Cardiac muscle cell (in vitro differentiated cells and primary cell): ENCODE results near the gene DGKB. TPM values are rescaled to one million over a fixed set of nuclear protein-coding genes. Genes with fewer than 3 reads are reported as not detected.

Source experiments
- DNase-seq, 2 donors: peaks; one replicate each; pipeline versions ENCODE4 v3.0.0 to v3.0.0-alpha.2; 2010 to 2017; ENCODE audit warnings: low read depth in 1 of 2, low spot score in 1 of 2
- H3K27ac ChIP-seq: fragments of 200-600 bp; sonication (generic); 2 replicates; pipeline ENCODE4 v1.5.1; 2016
- H3K27me3 ChIP-seq: fragments of 200-600 bp; sonication (generic); 2 replicates; pipeline ENCODE4 v1.6.0; 2016; ENCODE audit warnings: control low read depth
- H3K36me3 ChIP-seq: fragments of 200-600 bp; sonication (generic); 2 replicates; pipeline ENCODE4 v1.5.1; 2016; ENCODE audit warnings: control low read depth
- H3K4me1 ChIP-seq: fragments of 200-600 bp; sonication (generic); 2 replicates; pipeline ENCODE4 v1.8.1; 2017; ENCODE audit warnings: low read depth, mild to moderate bottlenecking, mixed run types
- H3K4me3 ChIP-seq: fragments of 200-600 bp; sonication (generic); 2 replicates; pipeline ENCODE4 v1.5.1; 2016; ENCODE audit warnings: mild to moderate bottlenecking
- H3K9me3 ChIP-seq: fragments of 200-600 bp; sonication (generic); 2 replicates; pipeline ENCODE4 v1.5.1; 2017; ENCODE audit warnings: low read depth, mild to moderate bottlenecking, control low read depth
- CTCF ChIP-seq: IDR thresholded peaks from 2 replicates; pipeline ENCODE4 v1.5.1; 2012; ENCODE audit warnings: low read depth, mild to moderate bottlenecking, low read length
- polyA plus RNA-seq: library from polyadenylated mRNA; unstranded; fragments of >200 nt; fragmentation: Nextera tagmentation; extraction: Ambion mirVana; gene quantifications from 2 replicates; pipeline ENCODE4 v1.2.1, GENCODE V29; 2016
- total RNA-seq: library from RNA; depleted of rRNA; stranded (reverse); fragments of >200 nt; gene quantifications from 2 replicates; pipeline ENCODE4 v1.2.3, GENCODE V29; 2016

DGKB gene
- total and polyA plus RNA-seq, 2 experiments from 2014 or later, result 0.07 to 0.86 TPM

- TF ChIP-seq CTCF, result no peak
- no peaks in the 10 kb centered on the region for H3K9me3 ChIP-seq
- H3K4me1 ChIP-seq, result peaks cover 7% of the 10 kb centered on the region
- no peak overlapping the region for H3K27ac ChIP-seq
- no peak overlapping the region for H3K4me3 ChIP-seq
- H3K27me3 ChIP-seq, result no peaks in the 10 kb centered on the region
- no peaks in the 10 kb centered on the region for H3K36me3 ChIP-seq
- no peak for DNase-seq
These were observed 217.4 kb downstream of the DGKB start for GRCh38 chr7:14685167-14685566.

- TF ChIP-seq CTCF, result no peak
- H3K27ac ChIP-seq, result no peak overlapping the region
- H3K27me3 ChIP-seq, result no peaks in the 10 kb centered on the region
- peaks cover 15% of the 10 kb centered on the region for H3K4me1 ChIP-seq
- no peaks in the 10 kb centered on the region for H3K36me3 ChIP-seq
- no peaks in the 10 kb centered on the region for H3K9me3 ChIP-seq
- DNase-seq, result no peak
- H3K4me3 ChIP-seq, result no peak overlapping the region
These were observed 219.6 kb downstream of the DGKB start for GRCh38 chr7:14682910-14683465.

- Histone ChIP-seq H3K4me1 (peaks cover 9% of the 10 kb centered on the region), H3K4me3 (no peak overlapping the region), H3K36me3 (no peaks in the 10 kb centered on the region), H3K9me3 (no peaks in the 10 kb centered on the region), H3K27me3 (no peaks in the 10 kb centered on the region), H3K27ac (no peak overlapping the region)
- TF ChIP-seq CTCF, result no peak
- DNase-seq, result no peak
These were observed 225.7 kb downstream of the DGKB start for GRCh38 chr7:14676896-14677295.

GRCh38 chr7:14673202-14673601 lies 229.3 kb downstream of the DGKB start:
- TF ChIP-seq CTCF, result no peak
- DNase-seq, result no peak

GRCh38 chr7:14666913-14667312 lies 235.6 kb downstream of the DGKB start:
- H3K4me3 ChIP-seq, result no peak overlapping the region
- no peak for TF ChIP-seq CTCF
- no peak for DNase-seq

More at GRCh38 chr7:14673202-14673601, 229.3 kb downstream of the DGKB start:
- Histone ChIP-seq H3K4me3 (no peak overlapping the region), H3K36me3 (no peaks in the 10 kb centered on the region), H3K9me3 (no peaks in the 10 kb centered on the region), H3K27ac (no peak overlapping the region), H3K27me3 (no peaks in the 10 kb centered on the region), H3K4me1 (no peaks in the 10 kb centered on the region)

More at GRCh38 chr7:14666913-14667312, 235.6 kb downstream of the DGKB start:
- no peak overlapping the region for H3K27ac ChIP-seq
- no peaks in the 10 kb centered on the region for H3K9me3 ChIP-seq
- H3K27me3 ChIP-seq, result no peaks in the 10 kb centered on the region
- no peaks in the 10 kb centered on the region for H3K36me3 ChIP-seq
- H3K4me1 ChIP-seq, result no peaks in the 10 kb centered on the region
